MM.1S (cell line): ENCODE measurements around the gene BAK1.
"Not testable (repeated sequence)": the region's sequence is repeated elsewhere in the genome, so short reads cannot be mapped to it uniquely, and the experiment has no call there.

Source experiments
- DNase-seq: peaks from one replicate; pipeline ENCODE4 v3.0.0-alpha.2; 2015
- H2AFZ ChIP-seq: fragments of 300-600 bp; sonication (generic); 2 replicates; pipeline ENCODE4 v1.6.0; 2016; ENCODE audit warnings: antibody characterized with exemption, low read length
- H3F3A ChIP-seq: fragments of 300-600 bp; sonication (generic); 2 replicates; pipeline ENCODE4 v1.6.1; 2016; ENCODE audit warnings: mild to moderate bottlenecking, antibody characterized with exemption, low read length, moderate library complexity, mixed read lengths; ENCODE audit not compliant: insufficient read depth
- H3K27ac ChIP-seq: fragments of 300-600 bp; sonication (generic); 2 replicates; pipeline ENCODE4 v1.5.1; 2016; ENCODE audit warnings: mild to moderate bottlenecking, low read length
- H3K27me3 ChIP-seq: fragments of 300-600 bp; sonication (generic); replicated peaks from 2 replicates; pipeline ENCODE4 v1.6.0; 2016; ENCODE audit warnings: low read length; ENCODE audit not compliant: insufficient read depth
- H3K36me3 ChIP-seq: fragments of 300-600 bp; sonication (generic); replicated peaks from 2 replicates; pipeline ENCODE4 v1.6.1; 2016; ENCODE audit warnings: mild to moderate bottlenecking, low read length, mixed read lengths; ENCODE audit not compliant: insufficient read depth
- H3K4me1 ChIP-seq: fragments of 300-600 bp; sonication (generic); 2 replicates; pipeline ENCODE4 v1.6.1; 2016; ENCODE audit warnings: low read length, mixed read lengths
- H3K4me2 ChIP-seq: fragments of 300-600 bp; sonication (generic); 2 replicates; pipeline ENCODE4 v1.6.0; 2016; ENCODE audit warnings: low read depth, low read length
- H3K4me3 ChIP-seq: fragments of 300-600 bp; sonication (generic); 2 replicates; pipeline ENCODE4 v1.5.1; 2016; ENCODE audit warnings: low read length, mixed read lengths
- H3K79me2 ChIP-seq: fragments of 300-600 bp; sonication (generic); 2 replicates; pipeline ENCODE4 v1.6.1; 2016; ENCODE audit warnings: mixed run types, low read length, mixed read lengths
- H3K9ac ChIP-seq: fragments of 300-600 bp; sonication (generic); 2 replicates; pipeline ENCODE4 v1.6.1; 2016; ENCODE audit warnings: low read length, mixed read lengths
- H3K9me2 ChIP-seq: fragments of 300-600 bp; sonication (generic); replicated peaks from 2 replicates; pipeline ENCODE4 v1.6.1; 2016; ENCODE audit warnings: mild to moderate bottlenecking, low read length, mixed read lengths; ENCODE audit not compliant: insufficient read depth
- H3K9me3 ChIP-seq: fragments of 300-600 bp; sonication (generic); replicated peaks from 2 replicates; pipeline ENCODE4 v1.6.1; 2016; ENCODE audit warnings: mild to moderate bottlenecking, low read length, mixed read lengths; ENCODE audit not compliant: insufficient read depth
- H4K20me1 ChIP-seq: fragments of 300-600 bp; sonication (generic); 2 replicates; pipeline ENCODE4 v1.6.1; 2016; ENCODE audit warnings: mild to moderate bottlenecking, low read length, moderate library complexity, mixed read lengths; ENCODE audit not compliant: insufficient read depth
- EZH2 ChIP-seq: fragments of 300-600 bp; sonication (generic); optimal IDR thresholded peaks from 2 replicates; pipeline ENCODE3; 2017; ENCODE audit warnings: low read depth, mild to moderate bottlenecking, antibody characterized with exemption, low read length, mixed read lengths
- EZH2phosphoT487 ChIP-seq: fragments of 300-600 bp; sonication (generic); IDR thresholded peaks from 2 replicates; pipeline ENCODE4 v1.6.1; 2018; ENCODE audit warnings: antibody characterized with exemption, low read length
- TF ChIP-seq, protein P1 (sequence below): fragments of 300-600 bp; sonication (generic); IDR thresholded peaks from 2 replicates; pipeline ENCODE4 v1.5.1; 2016; ENCODE audit warnings: antibody characterized with exemption, low read length, mixed read lengths

BAK1 gene

DNA sequence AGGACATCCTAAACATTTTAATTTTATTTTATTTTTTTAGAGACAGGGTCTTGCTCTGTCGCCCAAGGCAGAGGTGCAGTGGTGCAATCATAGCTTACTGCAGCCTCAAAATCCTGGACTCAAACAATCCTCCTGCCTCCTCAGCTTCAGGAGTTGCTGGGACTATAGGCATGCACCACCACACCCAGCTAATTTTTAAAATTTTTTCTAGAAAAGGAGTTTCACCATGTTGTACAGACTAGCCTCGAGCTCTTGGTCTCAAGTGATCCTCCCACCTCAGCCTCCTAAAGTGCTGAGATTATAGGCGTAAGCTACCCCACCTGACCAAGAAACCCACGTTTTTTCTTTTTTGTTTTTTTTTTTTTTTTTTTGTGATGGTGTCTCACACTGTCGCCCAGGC lies 33.3 kb downstream of the BAK1 start:
- DNase-seq: no peak
- Histone ChIP-seq H4K20me1 (no peaks in the 10 kb centered on the region), H3K36me3 (no peaks in the 10 kb centered on the region), H3K79me2 (no peaks in the 10 kb centered on the region), H3K9me3 (no peaks in the 10 kb centered on the region), H3K9me2 (no peaks in the 10 kb centered on the region), H3K4me1 (peaks cover 6% of the 10 kb centered on the region; the same call in 1 of the 2 replicates), H3F3A (no peaks in the 10 kb centered on the region), H2AFZ (no peak overlapping the region), H3K27ac (no peak overlapping the region), H3K9ac (no peak overlapping the region), H3K4me2 (no peak overlapping the region), H3K27me3 (no peaks in the 10 kb centered on the region), H3K4me3 (no peak overlapping the region)
- TF ChIP-seq EZH2: no peak
- TF ChIP-seq EZH2phosphoT487: no peak
- TF ChIP-seq, protein P1, sequence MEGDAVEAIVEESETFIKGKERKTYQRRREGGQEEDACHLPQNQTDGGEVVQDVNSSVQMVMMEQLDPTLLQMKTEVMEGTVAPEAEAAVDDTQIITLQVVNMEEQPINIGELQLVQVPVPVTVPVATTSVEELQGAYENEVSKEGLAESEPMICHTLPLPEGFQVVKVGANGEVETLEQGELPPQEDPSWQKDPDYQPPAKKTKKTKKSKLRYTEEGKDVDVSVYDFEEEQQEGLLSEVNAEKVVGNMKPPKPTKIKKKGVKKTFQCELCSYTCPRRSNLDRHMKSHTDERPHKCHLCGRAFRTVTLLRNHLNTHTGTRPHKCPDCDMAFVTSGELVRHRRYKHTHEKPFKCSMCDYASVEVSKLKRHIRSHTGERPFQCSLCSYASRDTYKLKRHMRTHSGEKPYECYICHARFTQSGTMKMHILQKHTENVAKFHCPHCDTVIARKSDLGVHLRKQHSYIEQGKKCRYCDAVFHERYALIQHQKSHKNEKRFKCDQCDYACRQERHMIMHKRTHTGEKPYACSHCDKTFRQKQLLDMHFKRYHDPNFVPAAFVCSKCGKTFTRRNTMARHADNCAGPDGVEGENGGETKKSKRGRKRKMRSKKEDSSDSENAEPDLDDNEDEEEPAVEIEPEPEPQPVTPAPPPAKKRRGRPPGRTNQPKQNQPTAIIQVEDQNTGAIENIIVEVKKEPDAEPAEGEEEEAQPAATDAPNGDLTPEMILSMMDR: no peak

DNA sequence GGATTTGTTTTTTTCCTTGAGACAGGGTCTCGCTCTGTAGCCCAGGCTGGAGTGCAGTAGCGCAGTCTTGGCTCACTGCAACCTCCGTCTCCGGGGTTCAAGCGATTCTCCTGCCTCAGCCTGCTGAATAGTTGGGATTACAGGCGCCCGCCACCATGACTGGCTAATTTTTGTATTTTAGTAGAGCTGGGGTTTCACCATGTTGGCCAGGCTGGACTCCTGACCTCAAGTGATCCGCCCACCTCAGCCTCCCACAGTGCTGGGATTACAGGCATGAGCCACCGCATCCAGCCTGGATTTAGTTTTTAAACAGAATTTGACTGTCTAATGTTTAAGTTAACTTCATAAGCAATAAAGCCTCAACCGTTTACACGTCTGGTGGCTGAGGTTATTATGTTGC lies 34.8 kb downstream of the BAK1 start:
- H4K20me1 ChIP-seq, H3K79me2 ChIP-seq, H3K4me2 ChIP-seq, H3K9me2 ChIP-seq, H3K27me3 ChIP-seq, H3K4me1 ChIP-seq, H3K36me3 ChIP-seq, H3K9ac ChIP-seq, H3K4me3 ChIP-seq, H2AFZ ChIP-seq, H3K9me3 ChIP-seq, DNase-seq, H3F3A ChIP-seq, H3K27ac ChIP-seq: not testable (repeated sequence)

DNA sequence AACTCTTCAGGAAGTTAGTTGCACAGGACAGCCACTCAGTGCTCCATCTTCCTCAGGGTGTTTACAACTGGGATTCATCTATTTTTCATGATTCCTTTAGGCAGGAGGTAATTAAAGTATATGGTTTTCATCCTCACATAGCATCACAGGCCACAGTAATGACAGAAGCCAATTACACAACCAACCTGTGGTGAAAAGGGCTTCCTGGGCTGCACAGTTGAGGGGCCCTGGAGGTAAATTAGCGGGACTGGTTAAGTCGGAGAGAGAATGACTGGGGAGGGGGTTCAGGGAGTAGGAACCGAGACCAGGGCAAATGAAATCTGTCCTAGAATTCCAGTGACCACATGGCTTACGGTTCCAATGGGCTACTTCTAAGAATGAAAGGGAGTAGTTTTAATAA lies 37.0 kb downstream of the BAK1 start:
- no peaks in the 10 kb centered on the region for H3K36me3 ChIP-seq
- H3K9ac ChIP-seq: no peak overlapping the region
- no peaks in the 10 kb centered on the region for H3K9me3 ChIP-seq
- H3K4me1 ChIP-seq: peaks cover 6% of the 10 kb centered on the region; the same call in 1 of the 2 replicates
- H3K4me2 ChIP-seq: no peak overlapping the region
- H3K27me3 ChIP-seq: no peaks in the 10 kb centered on the region
- no peak for TF ChIP-seq EZH2phosphoT487
- TF ChIP-seq, protein P1: no peak
- no peak for TF ChIP-seq EZH2
- no peak for DNase-seq
- H3K79me2 ChIP-seq: no peaks in the 10 kb centered on the region
- no peak overlapping the region for H3K4me3 ChIP-seq
- H3K27ac ChIP-seq: no peak overlapping the region
- H4K20me1 ChIP-seq: no peaks in the 10 kb centered on the region
- H3K9me2 ChIP-seq: no peaks in the 10 kb centered on the region
- no peak overlapping the region for H2AFZ ChIP-seq
- H3F3A ChIP-seq: no peaks in the 10 kb centered on the region

DNA sequence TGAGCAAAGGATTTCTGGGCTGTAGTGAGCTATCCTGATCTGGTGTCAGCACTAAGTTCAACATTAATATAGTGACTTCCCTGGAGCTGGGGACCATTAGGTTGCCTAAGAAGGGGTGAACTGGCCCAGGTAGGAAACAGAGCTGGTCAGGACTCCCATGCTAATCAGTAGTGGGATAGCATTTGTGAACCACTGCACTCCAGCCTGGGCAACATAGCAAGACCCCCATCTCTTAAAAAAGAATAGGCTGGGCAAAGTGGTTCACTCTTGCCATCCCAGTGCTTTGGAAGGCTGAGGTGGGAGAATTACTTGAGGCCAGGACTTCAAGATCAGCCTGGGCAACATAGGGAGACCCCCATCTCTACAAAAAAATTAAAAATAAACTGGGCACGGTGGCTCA lies 39.3 kb downstream of the BAK1 start:
- TF ChIP-seq EZH2 (no peak), EZH2phosphoT487 (no peak)
- TF ChIP-seq, protein P1: no peak
- Histone ChIP-seq H2AFZ (no peak overlapping the region), H3K9me3 (no peaks in the 10 kb centered on the region), H3K9ac (no peak overlapping the region), H3K4me3 (no peak overlapping the region), H3K9me2 (no peaks in the 10 kb centered on the region), H3K27ac (no peak overlapping the region), H3K4me1 (no peaks in the 10 kb centered on the region), H3K4me2 (no peak overlapping the region), H3F3A (no peaks in the 10 kb centered on the region), H3K36me3 (no peaks in the 10 kb centered on the region), H3K79me2 (no peaks in the 10 kb centered on the region), H4K20me1 (no peaks in the 10 kb centered on the region), H3K27me3 (no peaks in the 10 kb centered on the region)
- no peak for DNase-seq
